Measurements from ENCODE around the gene SMARCE1. TPM values are rescaled to one million over a fixed set of nuclear protein-coding genes. Genes with fewer than 3 reads are reported as not detected.

The SMARCE1 gene
- total and polyA plus RNA-seq, 2 of the 4 experiments (the other 2 are of a cell fraction): 66.2 to 119 TPM

DNA sequence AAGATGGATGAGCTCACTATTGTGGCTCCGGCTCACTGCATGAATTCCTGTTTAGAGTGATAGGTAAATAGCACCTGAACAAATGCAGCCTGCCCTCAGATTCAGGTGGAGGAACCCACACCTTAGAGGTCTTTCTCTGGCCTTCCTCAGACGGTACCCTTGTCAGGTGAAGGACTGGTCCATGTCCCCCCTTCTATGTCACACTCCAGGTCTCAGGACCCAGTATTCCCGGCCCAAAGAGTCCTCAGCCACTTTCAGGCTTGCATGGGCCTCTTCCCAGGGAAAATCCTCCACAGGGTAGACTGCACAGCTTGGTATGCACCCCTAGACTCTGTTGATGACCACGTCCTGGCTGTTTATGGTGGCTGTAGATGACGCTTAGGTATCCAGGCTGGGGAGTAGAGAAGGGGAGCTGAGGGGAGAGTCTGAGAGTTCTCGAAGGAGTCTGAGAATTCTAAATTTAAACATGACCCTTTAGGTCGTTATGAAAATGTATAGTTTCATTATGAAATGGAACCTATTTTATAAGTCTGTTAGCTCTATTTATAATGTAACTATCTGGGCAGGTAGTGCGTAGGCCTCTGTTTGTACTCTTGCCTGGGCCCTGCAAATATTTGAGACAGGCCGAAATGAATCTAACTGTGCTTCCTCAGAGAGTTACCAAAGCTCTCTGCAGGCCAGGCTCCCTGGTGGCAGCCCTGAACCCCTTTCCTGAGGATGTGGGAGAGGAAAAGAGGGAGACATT is 49.9 kb downstream of the SMARCE1 start:
- H2AK9ac ChIP-seq (replicated peaks; ENCODE audit: low read depth, low read length, poor library complexity): no peak overlapping the region
- ChIA-PET POLR2A (ENCODE audit: unreplicated experiment) (no interaction called here), CTCF (interaction anchor here (0.8 kb wide), 1 partner anchor 30 kb away, joined by 3 read pairs; no protein-coding TSS in a partner anchor)
- H2BK5ac ChIP-seq (ENCODE audit: low read depth, low read length, poor library complexity, severe bottlenecking): no peak overlapping the region
- no peak overlapping the region for H4K8ac ChIP-seq (ENCODE audit: low read depth in 2 of 2, low read length in 2 of 2)
- no peak overlapping the region for H3K4me2 ChIP-seq (ENCODE audit: low read depth, low read length)
- no peak overlapping the region for H4K5ac ChIP-seq (ENCODE audit: low read depth, low read length)
- no peaks in the 10 kb centered on the region for H3K4me1 ChIP-seq (ENCODE audit: control insufficient read depth, insufficient read depth, low read length)
- no peak overlapping the region for H3K56ac ChIP-seq (ENCODE audit: extremely low read depth, insufficient read depth, low read length)
- H3K23ac ChIP-seq (ENCODE audit: low read depth, low read length): no peak overlapping the region
- dilution Hi-C loops (cut with HindIII; ENCODE audit: low sequenced_read_pairs, unreplicated experiment) (no loop called here), intact Hi-C loops (cut with micrococcal nuclease) (no loop called here), in situ Hi-C loops (cut with MboI; ENCODE audit: low sequenced_read_pairs) (no loop called here)
- H4K91ac ChIP-seq (ENCODE audit: insufficient read depth, low read depth, low read length): no peak overlapping the region
- H2AK5ac ChIP-seq (ENCODE audit: low read depth, low read length): no peak overlapping the region
- no TSS peak for BruUV-seq (replicated peaks)
- peaks cover 9% of the 10 kb centered on the region for H3K27me3 ChIP-seq (ENCODE audit: control insufficient read depth, insufficient read depth, low read length)
- H4K20me1 ChIP-seq (ENCODE audit: insufficient read depth, low read length): no peaks in the 10 kb centered on the region
- H3K79me1 ChIP-seq (ENCODE audit: low read depth in 1 of 2, low read length in 2 of 2): no peaks in the 10 kb centered on the region
- no peak overlapping the region for H3K4ac ChIP-seq (ENCODE audit: low read depth, low read length)
- no peak overlapping the region for H2AFZ ChIP-seq (replicated peaks; ENCODE audit: low read length, poor library complexity)
- H3K9me1 ChIP-seq (ENCODE audit: insufficient read depth, low read length): no peaks in the 10 kb centered on the region
- H3K14ac ChIP-seq (replicated peaks; ENCODE audit: low read depth, low read length): no peak overlapping the region
- H2BK15ac ChIP-seq (ENCODE audit: low read depth, low read length): no peak overlapping the region
- no peak for TF ChIP-seq MAZ (IDR thresholded peaks at IDR 0.05; ENCODE audit: borderline replicate concordance, low read depth, low read length)
- no peak overlapping the region for H2BK120ac ChIP-seq (ENCODE audit: low read depth, low read length)
- no peaks in the 10 kb centered on the region for H3K9me3 ChIP-seq (ENCODE audit: control insufficient read depth, insufficient read depth, low read length)
- ATAC-seq (ENCODE audit: low read depth): no peak
- no peak overlapping the region for H3K27ac ChIP-seq (ENCODE audit: insufficient read depth, low read length)
- no peak overlapping the region for H3K18ac ChIP-seq (ENCODE audit: low read depth, low read length)
- H3K36me3 ChIP-seq (ENCODE audit: control insufficient read depth, insufficient read depth, low read length): no peaks in the 10 kb centered on the region
- 100% methylated on average over 1 of the region's 9 CpGs; no CpG with 5 or more reads in 1 of the 2 experiments for WGBS, 2 experiments (ENCODE audit: extremely low coverage in 2 of 2, insufficient read length in 1 of 2)
- no peak overlapping the region for H2BK20ac ChIP-seq (ENCODE audit: low read depth, low read length)
- no peak overlapping the region for H3K4me3 ChIP-seq (ENCODE audit: insufficient read depth, low read depth, low read length)
- H3K9ac ChIP-seq (ENCODE audit: low read depth, low read length): no peak overlapping the region
- no peak for DNase-seq

Data from IMR-90 (cell line).